Mammary epithelial cell (primary cell): ENCODE measurements around the gene FLYWCH2.

Experiments
- CTCF ChIP-seq, 2 donors: IDR thresholded peaks in 1 of 2; conservative IDR thresholded peaks in 1 of 2; 2 replicates each; pipeline ENCODE4 v1.5.1; 2011 to 2012; ENCODE audit warnings: inconsistent platforms in 2 of 2, low read length in 2 of 2, mild to moderate bottlenecking in 2 of 2, control low read depth in 1 of 2, low read depth in 1 of 2; ENCODE audit not compliant: insufficient read depth in 1 of 2; ENCODE audit errors: extremely low read depth in 1 of 2
- EZH2 ChIP-seq: IDR thresholded peaks from 2 replicates; pipeline ENCODE4 v1.6.1; 2012; ENCODE audit warnings: low read length, inconsistent platforms, borderline replicate concordance

DNA sequence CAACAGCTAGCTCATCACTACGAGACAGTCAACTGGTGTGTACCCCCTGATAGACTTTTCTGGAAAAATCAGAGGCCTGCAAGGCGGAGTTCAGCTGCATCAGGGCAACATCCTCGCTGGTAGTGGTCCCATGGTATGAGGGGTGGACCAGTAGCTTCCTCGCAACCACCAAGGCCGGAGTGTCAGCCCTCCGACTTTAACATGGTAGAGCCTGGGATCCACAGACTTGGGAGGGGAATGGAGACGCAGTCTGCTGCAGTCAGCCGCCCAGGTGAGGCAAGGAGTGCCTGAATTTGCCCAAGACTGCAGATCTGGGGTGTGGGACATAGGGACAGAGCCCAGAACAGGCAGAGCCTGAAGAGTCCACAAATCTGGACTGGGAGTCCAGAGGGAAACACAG is 39.5 kb upstream of the FLYWCH2 start:
- TF ChIP-seq EZH2, result no peak
- no peak for TF ChIP-seq CTCF (conservative IDR thresholded peaks at IDR 0.05 in 1 of 2, IDR thresholded peaks at IDR 0.05 in 1 of 2; ENCODE audit: extremely low read depth in 1 of 2, insufficient read depth in 1 of 2, low read depth in 1 of 2, low read length in 2 of 2)
